ENCODE results near the gene TET2.

The TET2 gene

GRCh38 chr4:105267280-105267679, 120.6 kb downstream of the TET2 start:
- no peak for DNase-seq
- Histone ChIP-seq H3K36me3 (ENCODE audit: control insufficient read depth in 4 of 4, insufficient read depth in 4 of 4, low read length in 3 of 4) (peaks cover 23 to 63% (median 32%) of the 10 kb centered on the region in 4 experiments), H3K4me1 (ENCODE audit: control extremely low read depth in 1 of 4, control insufficient read depth in 4 of 4, insufficient read depth in 4 of 4, low read length in 3 of 4) (no peaks in the 10 kb centered on the region), H3K27ac (ENCODE audit: insufficient read depth in 1 of 2, low read depth in 1 of 2, low read length in 2 of 2, poor library complexity in 1 of 2, severe bottlenecking in 2 of 2) (no peak overlapping the region), H3K4me3 (ENCODE audit: control insufficient read depth in 1 of 7, extremely low read depth in 1 of 7, insufficient read depth in 4 of 7, low read depth in 2 of 7, low read length in 6 of 7) (no peak overlapping the region), H3K27me3 (replicated peaks in 2 of 5; ENCODE audit: control insufficient read depth in 4 of 5, insufficient read depth in 5 of 5, low read length in 4 of 5) (no peaks in the 10 kb centered on the region), H3K9me3 (ENCODE audit: control extremely low read depth in 1 of 5, control insufficient read depth in 4 of 5, insufficient read depth in 2 of 5, low read depth in 1 of 5, low read length in 4 of 5) (peaks cover 0 to 2% (median 0%) of the 10 kb centered on the region in 5 experiments)
- POLR2A ChIA-PET: no interaction called here
- no CpG with 5 or more reads among the region's 3 CpGs for WGBS (ENCODE audit: insufficient coverage)
- CTCF ChIA-PET: interaction anchor here (0.8 kb wide), 1 partner anchor 411 kb away, joined by 3 read pairs; no protein-coding TSS in a partner anchor

GRCh38 chr4:105272002-105272401, 125.3 kb downstream of the TET2 start:
- Histone ChIP-seq H3K4me3 (ENCODE audit: control insufficient read depth in 1 of 7, extremely low read depth in 1 of 7, insufficient read depth in 4 of 7, low read depth in 2 of 7, low read length in 6 of 7) (no peak overlapping the region), H3K36me3 (ENCODE audit: control insufficient read depth in 4 of 4, insufficient read depth in 4 of 4, low read length in 3 of 4) (peaks cover 35 to 74% (median 52%) of the 10 kb centered on the region in 4 experiments), H3K4me1 (ENCODE audit: control extremely low read depth in 1 of 4, control insufficient read depth in 4 of 4, insufficient read depth in 4 of 4, low read length in 3 of 4) (peaks cover 0 to 13% (median 2%) of the 10 kb centered on the region in 4 experiments), H3K27ac (ENCODE audit: insufficient read depth in 1 of 2, low read depth in 1 of 2, low read length in 2 of 2, poor library complexity in 1 of 2, severe bottlenecking in 2 of 2) (peak overlapping the region in 1 of 2 experiments; percentile 15), H3K27me3 (replicated peaks in 2 of 5; ENCODE audit: control insufficient read depth in 4 of 5, insufficient read depth in 5 of 5, low read length in 4 of 5) (no peaks in the 10 kb centered on the region), H3K9me3 (ENCODE audit: control extremely low read depth in 1 of 5, control insufficient read depth in 4 of 5, insufficient read depth in 2 of 5, low read depth in 1 of 5, low read length in 4 of 5) (peaks cover 0 to 2% (median 0%) of the 10 kb centered on the region in 5 experiments)
- ChIA-PET POLR2A (no interaction called here), CTCF (interaction anchor here (1.3 to 1.4 kb wide), 2 partner anchors 14 to 41 kb away, joined by 3 read pairs; no protein-coding TSS in a partner anchor)
- no CpG with 5 or more reads among the region's 1 CpG for WGBS (ENCODE audit: insufficient coverage)
- DNase-seq: no peak

GRCh38 chr4:105273230-105273629, 126.6 kb downstream of the TET2 start:
- no peaks in the 10 kb centered on the region for H3K27me3 ChIP-seq (replicated peaks in 2 of 5; ENCODE audit: control insufficient read depth in 4 of 5, insufficient read depth in 5 of 5, low read length in 4 of 5)
- ChIA-PET POLR2A (no interaction called here), CTCF (no interaction called here)
- WGBS (ENCODE audit: insufficient coverage): 33% methylated on average over 1 of the region's 1 CpG
- H3K27ac ChIP-seq (ENCODE audit: insufficient read depth in 1 of 2, low read depth in 1 of 2, low read length in 2 of 2, poor library complexity in 1 of 2, severe bottlenecking in 2 of 2): no peak overlapping the region
- H3K9me3 ChIP-seq (ENCODE audit: control extremely low read depth in 1 of 5, control insufficient read depth in 4 of 5, insufficient read depth in 2 of 5, low read depth in 1 of 5, low read length in 4 of 5): peaks cover 0 to 2% (median 0%) of the 10 kb centered on the region in 5 experiments
- H3K4me3 ChIP-seq (ENCODE audit: control insufficient read depth in 1 of 7, extremely low read depth in 1 of 7, insufficient read depth in 4 of 7, low read depth in 2 of 7, low read length in 6 of 7): no peak overlapping the region
- DNase-seq: no peak
- peaks cover 35 to 74% (median 53%) of the 10 kb centered on the region in 4 experiments for H3K36me3 ChIP-seq (ENCODE audit: control insufficient read depth in 4 of 4, insufficient read depth in 4 of 4, low read length in 3 of 4)
- peaks cover 0 to 13% (median 2%) of the 10 kb centered on the region in 4 experiments for H3K4me1 ChIP-seq (ENCODE audit: control extremely low read depth in 1 of 4, control insufficient read depth in 4 of 4, insufficient read depth in 4 of 4, low read length in 3 of 4)

GRCh38 chr4:105274090-105274489, 127.4 kb downstream of the TET2 start:
- peak overlapping the region in 1 of 7 experiments; percentile 8 for H3K4me3 ChIP-seq (ENCODE audit: control insufficient read depth in 1 of 7, extremely low read depth in 1 of 7, insufficient read depth in 4 of 7, low read depth in 2 of 7, low read length in 6 of 7)
- DNase-seq: no peak
- peak overlapping the region in 1 of 2 experiments; percentile 46 for H3K27ac ChIP-seq (ENCODE audit: insufficient read depth in 1 of 2, low read depth in 1 of 2, low read length in 2 of 2, poor library complexity in 1 of 2, severe bottlenecking in 2 of 2)
- ChIA-PET CTCF (no interaction called here), POLR2A (no interaction called here)
- peaks cover 0 to 16% (median 2%) of the 10 kb centered on the region in 4 experiments for H3K4me1 ChIP-seq (ENCODE audit: control extremely low read depth in 1 of 4, control insufficient read depth in 4 of 4, insufficient read depth in 4 of 4, low read length in 3 of 4)
- H3K27me3 ChIP-seq (replicated peaks in 2 of 5; ENCODE audit: control insufficient read depth in 4 of 5, insufficient read depth in 5 of 5, low read length in 4 of 5): no peaks in the 10 kb centered on the region
- WGBS (ENCODE audit: insufficient coverage): no CpG with 5 or more reads among the region's 2 CpGs
- peaks cover 33 to 67% (median 50%) of the 10 kb centered on the region in 4 experiments for H3K36me3 ChIP-seq (ENCODE audit: control insufficient read depth in 4 of 4, insufficient read depth in 4 of 4, low read length in 3 of 4)
- peaks cover 0 to 2% (median 0%) of the 10 kb centered on the region in 5 experiments for H3K9me3 ChIP-seq (ENCODE audit: control extremely low read depth in 1 of 5, control insufficient read depth in 4 of 5, insufficient read depth in 2 of 5, low read depth in 1 of 5, low read length in 4 of 5)

GRCh38 chr4:105274504-105274903, 127.8 kb downstream of the TET2 start:
- H3K27ac ChIP-seq (ENCODE audit: insufficient read depth in 1 of 2, low read depth in 1 of 2, low read length in 2 of 2, poor library complexity in 1 of 2, severe bottlenecking in 2 of 2): peak overlapping the region in 1 of 2 experiments; percentile 46
- CTCF ChIA-PET: no interaction called here
- no peaks in the 10 kb centered on the region for H3K27me3 ChIP-seq (replicated peaks in 2 of 5; ENCODE audit: control insufficient read depth in 4 of 5, insufficient read depth in 5 of 5, low read length in 4 of 5)
- H3K9me3 ChIP-seq (ENCODE audit: control extremely low read depth in 1 of 5, control insufficient read depth in 4 of 5, insufficient read depth in 2 of 5, low read depth in 1 of 5, low read length in 4 of 5): peaks cover 0 to under 1% (median 0%) of the 10 kb centered on the region in 5 experiments
- no peak overlapping the region for H3K4me3 ChIP-seq (ENCODE audit: control insufficient read depth in 1 of 7, extremely low read depth in 1 of 7, insufficient read depth in 4 of 7, low read depth in 2 of 7, low read length in 6 of 7)
- 67% methylated on average over 1 of the region's 1 CpG for WGBS (ENCODE audit: insufficient coverage)
- peaks cover 0 to 17% (median 2%) of the 10 kb centered on the region in 4 experiments for H3K4me1 ChIP-seq (ENCODE audit: control extremely low read depth in 1 of 4, control insufficient read depth in 4 of 4, insufficient read depth in 4 of 4, low read length in 3 of 4)
- DNase-seq: no peak
- peaks cover 30 to 63% (median 46%) of the 10 kb centered on the region in 4 experiments for H3K36me3 ChIP-seq (ENCODE audit: control insufficient read depth in 4 of 4, insufficient read depth in 4 of 4, low read length in 3 of 4)
- POLR2A ChIA-PET: no interaction called here

- ChIA-PET POLR2A (no interaction called here), CTCF (interaction anchor here (0.6 kb wide), 1 partner anchor 26 kb away, joined by 4 read pairs; no protein-coding TSS in a partner anchor)
- H3K36me3 ChIP-seq (ENCODE audit: control insufficient read depth in 4 of 4, insufficient read depth in 4 of 4, low read length in 3 of 4): peaks cover 17 to 43% (median 31%) of the 10 kb centered on the region in 4 experiments
- WGBS (ENCODE audit: insufficient coverage): 100% methylated on average over 1 of the region's 9 CpGs
- peaks cover 0 to 19% (median 2%) of the 10 kb centered on the region in 4 experiments for H3K4me1 ChIP-seq (ENCODE audit: control extremely low read depth in 1 of 4, control insufficient read depth in 4 of 4, insufficient read depth in 4 of 4, low read length in 3 of 4)
- no peaks in the 10 kb centered on the region for H3K27me3 ChIP-seq (replicated peaks in 2 of 5; ENCODE audit: control insufficient read depth in 4 of 5, insufficient read depth in 5 of 5, low read length in 4 of 5)
- DNase-seq: no peak
- H3K9me3 ChIP-seq (ENCODE audit: control extremely low read depth in 1 of 5, control insufficient read depth in 4 of 5, insufficient read depth in 2 of 5, low read depth in 1 of 5, low read length in 4 of 5): no peaks in the 10 kb centered on the region
- no peak overlapping the region for H3K27ac ChIP-seq (ENCODE audit: insufficient read depth in 1 of 2, low read depth in 1 of 2, low read length in 2 of 2, poor library complexity in 1 of 2, severe bottlenecking in 2 of 2)
- H3K4me3 ChIP-seq (ENCODE audit: control insufficient read depth in 1 of 7, extremely low read depth in 1 of 7, insufficient read depth in 4 of 7, low read depth in 2 of 7, low read length in 6 of 7): no peak overlapping the region
Measured at GRCh38 chr4:105276361-105277104, 129.9 kb downstream of the TET2 start.

GRCh38 chr4:105277702-105278101, 131.0 kb downstream of the TET2 start:
- no peak for DNase-seq
- H3K27me3 ChIP-seq (replicated peaks in 2 of 5; ENCODE audit: control insufficient read depth in 4 of 5, insufficient read depth in 5 of 5, low read length in 4 of 5): no peaks in the 10 kb centered on the region
- WGBS (ENCODE audit: insufficient coverage): 75% methylated on average over 1 of the region's 1 CpG
- H3K9me3 ChIP-seq (ENCODE audit: control extremely low read depth in 1 of 5, control insufficient read depth in 4 of 5, insufficient read depth in 2 of 5, low read depth in 1 of 5, low read length in 4 of 5): no peaks in the 10 kb centered on the region
- H3K27ac ChIP-seq (ENCODE audit: insufficient read depth in 1 of 2, low read depth in 1 of 2, low read length in 2 of 2, poor library complexity in 1 of 2, severe bottlenecking in 2 of 2): no peak overlapping the region
- POLR2A ChIA-PET: no interaction called here
- no peak overlapping the region for H3K4me3 ChIP-seq (ENCODE audit: control insufficient read depth in 1 of 7, extremely low read depth in 1 of 7, insufficient read depth in 4 of 7, low read depth in 2 of 7, low read length in 6 of 7)
- H3K36me3 ChIP-seq (ENCODE audit: control insufficient read depth in 4 of 4, insufficient read depth in 4 of 4, low read length in 3 of 4): peaks cover 17 to 36% (median 24%) of the 10 kb centered on the region in 4 experiments
- H3K4me1 ChIP-seq (ENCODE audit: control extremely low read depth in 1 of 4, control insufficient read depth in 4 of 4, insufficient read depth in 4 of 4, low read length in 3 of 4): peaks cover 0 to 19% (median 2%) of the 10 kb centered on the region in 4 experiments
- CTCF ChIA-PET: no interaction called here

All from common myeloid progenitor, CD34-positive (primary cell).